HG03095 (cell line): ENCODE data around the gene RNF214.
"Not testable (repeated sequence)": the region's sequence is repeated elsewhere in the genome, so short reads cannot be mapped to it uniquely, and the experiment has no call there.

Experiments used
- ATAC-seq: cut with Tn5 transposase; IDR thresholded peaks from one replicate; pipeline ENCODE4 v1.9.1; 2021; ENCODE audit warnings: moderate library complexity; ENCODE audit not compliant: unreplicated experiment

RNF214 gene

DNA sequence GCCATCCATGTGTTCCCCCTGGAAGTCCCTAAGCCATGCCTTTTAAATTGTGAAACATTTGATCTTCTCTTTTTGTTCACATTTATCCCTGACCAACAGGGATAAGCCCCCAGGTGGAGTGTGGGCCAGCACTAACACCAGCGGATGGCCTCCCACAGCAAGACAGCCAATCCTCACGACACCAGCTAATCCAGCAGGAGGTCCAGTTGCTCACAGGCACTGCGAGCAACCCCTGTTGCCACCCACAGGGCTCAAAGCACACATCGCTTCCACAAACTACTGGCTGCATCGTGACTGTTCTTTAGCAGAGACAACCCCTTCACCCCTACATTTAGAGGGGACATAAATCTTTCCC is 2.6 kb upstream of the RNF214 start:
- no peak for ATAC-seq

DNA sequence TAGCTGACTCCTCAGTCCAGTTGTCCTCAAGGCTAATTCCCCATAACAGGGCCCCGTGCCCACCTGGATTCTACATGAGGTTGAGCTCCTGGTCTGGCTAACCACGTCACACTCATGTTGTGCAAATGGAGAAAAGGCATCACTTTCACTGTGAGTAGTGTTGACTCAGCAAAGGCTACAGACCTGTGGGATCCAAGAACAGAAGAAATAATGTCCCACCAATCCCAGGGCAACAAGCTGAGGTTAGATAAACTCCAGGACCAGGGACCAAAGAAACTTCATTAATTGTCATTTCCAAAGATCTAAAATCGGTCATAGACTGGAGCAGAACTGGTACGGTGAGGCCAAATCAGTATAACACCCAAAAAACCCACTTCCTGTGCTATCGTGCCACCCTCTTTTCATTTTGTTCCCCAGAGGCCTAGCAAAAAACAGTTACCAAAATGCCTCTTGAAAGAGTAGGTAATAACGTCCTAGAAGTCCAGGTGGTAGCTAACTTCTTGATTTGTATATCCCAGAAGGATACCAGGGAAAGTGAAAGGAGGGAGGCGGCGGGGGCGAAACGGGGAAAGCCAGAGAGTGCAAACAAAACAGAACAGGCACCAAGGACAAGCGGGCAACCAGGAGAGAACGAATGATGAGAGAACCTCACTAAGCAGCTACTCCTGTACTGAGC is 2.0 kb upstream of the RNF214 start:
- ATAC-seq, result no peak

DNA sequence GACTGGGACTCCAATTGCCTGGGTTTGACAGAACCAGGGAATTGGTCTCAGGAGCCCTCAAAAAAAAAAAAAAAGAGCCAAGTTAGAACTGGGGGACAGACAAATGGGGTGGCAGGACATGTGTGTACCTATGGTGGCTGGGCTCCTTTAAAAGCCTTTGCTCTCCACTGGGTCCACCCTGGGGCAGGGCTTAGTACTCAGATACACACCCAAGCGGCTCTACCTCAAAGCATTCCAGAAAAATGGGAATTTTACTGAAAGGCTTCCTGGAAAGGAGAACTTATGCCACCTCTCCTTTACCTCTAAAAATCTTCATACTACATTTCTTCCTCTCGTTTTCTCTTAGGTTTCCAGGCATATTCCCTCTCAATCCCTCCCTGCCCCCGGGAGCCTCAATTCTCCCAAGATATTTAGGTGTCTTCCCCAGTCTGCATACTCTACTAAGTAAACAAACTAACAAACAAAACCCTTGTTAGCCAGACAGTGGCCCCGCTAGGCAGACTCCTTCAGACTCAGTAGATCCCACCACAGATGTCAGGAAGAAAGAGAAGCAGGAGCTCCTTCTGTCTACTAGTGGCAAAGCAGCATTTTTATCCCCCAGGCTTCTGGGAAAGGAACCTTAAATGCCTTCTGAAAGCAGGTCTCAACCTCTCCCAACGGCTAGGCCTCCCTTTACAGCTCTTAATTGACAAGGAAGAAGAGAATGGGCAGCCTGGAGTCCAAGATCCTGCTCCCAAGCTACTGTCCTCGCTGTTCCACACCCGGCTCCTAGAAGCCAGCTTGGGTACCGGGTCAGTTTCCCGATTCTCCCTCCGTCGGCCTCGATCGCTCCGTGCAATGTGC is 1.3 kb upstream of the RNF214 start:
- ATAC-seq, result no peak

DNA sequence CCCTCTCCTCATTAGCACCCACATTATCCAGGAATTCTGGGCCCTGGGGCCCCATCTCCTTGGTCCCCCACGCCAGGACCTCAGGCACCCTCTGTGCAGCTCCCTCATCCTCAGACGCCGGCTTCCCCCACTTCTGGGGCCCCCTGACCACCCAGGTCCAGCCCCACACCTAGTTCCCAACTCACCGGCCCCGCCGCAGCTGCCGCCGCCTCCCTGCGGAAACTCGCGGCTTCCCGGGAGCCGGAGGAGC is 704 bp upstream of the RNF214 start, which contains the start of gene PCSK7:
Gene PCSK7, minus strand, starts transcription at position 232 of the 250 bp plus-strand sequence. CDS start 2,229 bp downstream, outside the sequence.
- no peak for ATAC-seq

DNA sequence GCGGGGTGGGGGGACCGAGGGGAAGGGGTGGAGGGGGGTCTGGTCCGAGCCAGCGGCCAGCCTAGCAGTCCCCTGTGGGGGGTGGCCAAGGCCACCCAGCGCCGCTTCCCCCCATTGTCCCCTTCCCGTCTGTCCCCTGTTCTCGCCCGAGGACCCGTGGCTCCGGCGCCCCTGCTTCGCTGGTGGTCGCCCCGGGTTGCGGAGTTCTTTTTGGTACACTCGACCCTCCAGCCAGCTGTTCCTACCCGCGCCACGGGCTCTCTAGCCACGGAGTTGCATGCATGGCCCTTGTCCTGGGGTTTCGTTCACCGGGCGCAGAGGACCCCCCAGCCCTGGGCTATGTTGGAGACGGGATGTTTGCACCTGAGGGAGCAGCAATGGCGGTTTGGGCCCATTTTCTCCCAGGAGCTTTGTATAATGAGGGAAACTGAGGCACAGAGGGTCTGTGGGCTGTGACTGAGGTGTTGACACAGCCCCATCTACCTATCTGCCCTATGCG is 489 bp downstream of the RNF214 start:
- ATAC-seq, result no peak

DNA sequence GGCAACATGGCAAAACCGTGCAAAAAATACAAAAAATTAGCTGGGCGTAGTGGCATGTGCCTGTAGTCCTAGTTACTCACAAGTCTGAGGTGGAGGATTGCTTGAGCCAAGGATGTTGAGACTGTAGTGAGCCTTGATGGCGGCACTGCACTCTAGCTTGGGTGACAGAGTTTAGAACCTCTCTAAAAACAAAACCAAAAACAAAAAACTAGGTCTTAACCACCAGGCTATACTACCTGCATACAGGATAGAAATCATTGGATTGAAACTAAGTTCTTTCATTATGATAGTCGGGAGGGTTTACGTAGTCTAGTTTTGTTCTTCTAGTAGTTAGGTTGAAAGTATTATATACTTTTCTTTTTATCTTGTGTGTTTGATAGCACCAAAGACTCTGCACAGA is 5.8 kb downstream of the RNF214 start:
- ATAC-seq, result no peak

DNA sequence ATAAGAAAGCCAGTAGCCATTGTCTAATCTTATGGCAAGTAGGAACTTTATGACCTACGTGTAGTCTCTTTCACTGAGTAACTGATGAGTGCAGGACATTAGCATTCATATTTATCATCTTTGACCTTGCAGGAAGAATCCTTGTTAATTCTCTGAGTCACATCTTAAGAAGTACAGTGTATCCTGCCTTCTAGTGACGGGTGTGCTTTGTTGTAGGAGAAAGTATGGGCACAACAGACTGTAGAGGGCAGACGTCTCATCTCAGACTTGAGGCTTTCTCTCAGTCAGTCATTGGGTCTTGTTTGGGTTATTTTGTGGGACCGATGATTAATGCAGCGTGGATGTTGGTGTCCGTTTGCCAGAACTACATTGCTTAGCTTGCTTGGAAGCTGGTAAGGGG is 6.8 kb downstream of the RNF214 start:
- ATAC-seq, result no peak

DNA sequence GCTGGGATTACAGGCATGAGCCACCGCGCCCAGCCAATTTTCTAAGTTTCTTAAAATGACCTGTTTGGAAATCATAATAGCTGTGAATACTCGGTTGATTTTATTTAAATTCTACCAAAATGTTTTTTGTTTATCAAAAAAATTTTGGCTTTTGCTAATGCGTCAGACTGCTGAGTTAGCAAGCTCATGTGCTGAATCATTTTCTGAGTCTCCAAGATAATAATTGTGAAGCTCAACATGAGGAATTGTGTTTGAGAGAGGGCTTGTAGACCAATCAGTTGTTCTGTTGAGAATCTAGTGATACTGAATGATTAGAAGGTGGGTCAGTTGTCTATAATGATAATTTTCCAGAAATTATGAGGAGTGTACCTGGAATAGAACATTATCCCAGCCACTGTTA is 15.9 kb downstream of the RNF214 start:
- no peak for ATAC-seq

DNA sequence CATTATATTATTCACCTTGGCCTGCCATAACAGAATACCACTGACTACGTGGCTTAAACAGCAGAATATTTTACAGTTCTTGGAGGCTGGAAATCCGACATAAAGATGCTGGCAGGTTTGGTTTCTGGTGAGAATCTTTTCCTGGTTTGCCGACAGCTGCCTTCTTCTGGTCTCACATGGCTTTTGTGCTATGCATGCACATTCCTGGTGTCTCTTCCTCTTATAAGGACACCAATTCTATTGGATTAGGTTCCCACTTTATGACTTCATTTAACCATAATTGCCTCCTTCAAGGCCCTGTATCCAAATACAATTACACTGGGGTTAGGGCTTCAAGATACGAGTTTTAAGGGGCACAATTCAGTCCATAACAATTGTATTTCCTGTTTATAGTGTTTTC is 17.1 kb downstream of the RNF214 start:
- no peak for ATAC-seq

DNA sequence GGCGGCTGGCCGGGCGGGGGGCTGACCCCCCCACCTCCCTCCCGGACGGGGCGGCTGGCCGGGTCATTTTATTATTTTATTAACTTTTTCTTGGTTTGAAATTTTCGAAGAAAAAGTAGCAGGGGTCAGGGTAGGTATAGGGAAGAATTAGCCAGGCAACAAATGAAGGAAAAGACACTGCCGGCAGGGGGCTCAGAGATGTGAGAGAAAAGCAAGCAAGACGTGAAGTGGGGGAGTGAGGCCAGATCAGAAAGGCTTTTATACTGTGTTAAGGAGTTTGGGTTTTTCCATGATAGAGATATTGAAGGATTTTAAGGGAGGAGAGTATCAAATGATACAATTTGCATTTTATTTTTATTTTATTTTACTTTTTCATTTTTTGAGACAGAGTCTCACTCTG is 19.0 kb downstream of the RNF214 start:
- no peak for ATAC-seq

DNA sequence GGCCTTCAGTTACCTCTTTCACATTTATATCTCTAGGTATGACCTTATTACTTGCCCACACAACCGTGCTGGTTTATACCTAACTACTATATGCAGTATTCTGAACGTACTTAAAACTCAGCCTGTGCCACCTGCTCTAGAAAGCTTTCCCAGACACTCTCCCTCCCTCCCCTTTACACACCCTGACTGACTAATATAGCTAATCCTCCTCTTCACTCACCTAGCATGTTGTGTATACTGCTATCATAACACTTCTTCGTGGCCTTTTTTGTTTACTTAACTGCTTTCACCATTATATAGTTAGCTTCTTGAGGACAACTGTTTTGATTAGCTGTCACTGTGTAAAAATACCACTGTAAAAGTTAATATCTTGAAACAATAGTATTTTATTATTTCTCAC is 23.5 kb downstream of the RNF214 start:
- no peak for ATAC-seq

DNA sequence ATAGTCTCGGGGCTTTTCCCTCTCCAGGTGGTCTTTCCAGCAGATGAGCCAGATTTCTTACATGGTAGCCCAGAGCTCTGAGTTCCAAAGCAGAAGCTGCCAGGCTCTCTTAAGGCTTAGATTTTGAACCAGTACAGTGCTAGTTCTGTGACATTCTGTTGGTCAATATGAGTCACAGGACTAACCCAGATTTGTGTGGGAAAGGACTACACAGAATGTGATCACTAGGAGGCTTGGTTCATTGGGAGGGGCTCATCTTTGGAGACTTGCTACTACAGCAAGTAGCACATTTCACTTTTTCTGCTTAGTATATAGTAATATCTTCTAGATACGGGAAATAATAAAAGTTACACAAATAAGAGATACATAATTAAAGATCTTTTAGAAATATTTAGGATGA is 24.1 kb downstream of the RNF214 start:
- no peak for ATAC-seq

DNA sequence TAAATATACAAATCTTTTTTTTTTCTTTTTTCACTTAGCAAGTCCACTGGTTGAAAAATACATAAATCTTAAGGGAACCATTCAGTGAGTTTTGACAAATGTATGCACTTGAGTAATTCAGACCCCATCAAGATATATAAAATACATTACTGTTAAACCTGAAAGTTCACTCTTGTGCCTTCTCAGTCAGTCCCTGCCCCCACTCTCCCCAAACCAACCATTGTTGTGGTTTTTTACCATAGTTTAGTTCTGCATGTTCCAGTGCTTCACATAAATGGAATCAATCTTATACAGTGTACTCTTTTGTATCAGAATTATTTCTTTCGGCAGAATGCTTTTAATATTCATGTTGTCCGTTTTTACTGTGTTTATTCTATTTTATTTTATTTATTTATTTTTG is 26.1 kb downstream of the RNF214 start:
- no peak for ATAC-seq

DNA sequence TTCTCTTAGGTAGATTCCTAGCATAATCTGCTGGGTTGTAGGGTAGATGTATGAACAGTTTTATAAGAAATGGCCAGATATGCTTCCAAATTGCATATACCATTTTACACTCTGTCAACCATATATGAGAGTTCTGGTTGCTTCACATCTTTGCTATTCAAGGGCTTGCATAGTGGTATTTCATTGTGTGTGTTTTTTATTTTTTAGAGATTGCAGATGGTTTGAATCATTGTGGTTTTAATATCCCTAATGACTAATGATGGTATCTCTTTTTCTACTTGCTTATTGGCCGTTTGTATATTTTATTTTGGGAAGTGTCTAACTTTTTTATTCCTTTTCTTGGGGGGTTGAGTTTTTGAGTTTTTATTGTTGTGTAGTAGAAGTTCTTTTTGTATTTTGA is 26.9 kb downstream of the RNF214 start:
- ATAC-seq, result no peak

DNA sequence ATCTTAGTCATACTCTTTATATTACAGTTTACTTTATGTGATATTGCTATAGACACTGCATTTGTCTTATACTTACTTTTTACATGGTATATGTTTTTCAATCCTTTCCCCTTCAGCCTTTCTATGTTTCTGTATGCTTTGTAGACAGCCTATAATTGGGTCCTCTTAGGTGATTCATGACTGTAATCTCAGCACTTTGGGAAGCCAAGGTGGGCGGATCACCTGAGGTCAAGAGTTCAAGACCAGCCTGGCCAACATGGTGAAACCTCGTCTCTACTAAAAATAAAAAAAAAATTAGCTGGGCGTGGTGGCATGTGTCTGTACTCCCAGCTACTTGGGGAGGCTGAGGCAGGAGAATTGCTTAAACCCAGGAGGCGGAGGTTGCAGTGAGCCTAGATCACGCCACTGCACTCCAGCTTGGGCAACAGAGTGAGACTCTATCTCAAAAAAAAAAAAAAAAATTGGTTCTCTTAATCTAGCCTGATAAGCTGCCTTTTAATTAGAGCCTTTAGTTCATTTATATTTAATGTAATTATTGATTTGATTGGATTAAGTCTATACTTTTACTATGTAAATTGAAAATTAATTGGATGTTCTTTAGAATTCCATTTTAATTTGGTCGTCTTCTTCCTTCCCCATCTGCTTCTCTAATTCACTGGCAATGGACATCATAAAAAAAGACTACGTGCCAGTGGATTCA is 32.3 kb downstream of the RNF214 start:
- not testable (repeated sequence) for ATAC-seq

DNA sequence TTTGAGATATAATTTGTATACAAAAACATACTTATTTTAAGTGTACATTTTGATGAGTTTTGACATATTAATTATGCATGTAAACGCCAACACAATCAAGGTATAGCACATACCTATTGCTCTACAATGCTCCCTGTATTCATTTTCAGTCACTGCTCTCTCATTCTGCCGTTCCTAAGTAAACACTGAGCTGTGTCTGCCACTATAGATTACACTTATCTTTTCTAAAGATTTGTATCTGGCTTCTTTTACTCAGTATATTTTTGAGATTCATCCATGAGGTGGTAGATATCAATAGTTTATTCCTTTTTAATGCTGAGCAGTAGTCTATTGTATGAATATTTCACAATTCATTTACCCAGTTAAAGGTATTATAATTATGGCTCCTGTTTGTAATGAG is 33.3 kb downstream of the RNF214 start:
- no peak for ATAC-seq

DNA sequence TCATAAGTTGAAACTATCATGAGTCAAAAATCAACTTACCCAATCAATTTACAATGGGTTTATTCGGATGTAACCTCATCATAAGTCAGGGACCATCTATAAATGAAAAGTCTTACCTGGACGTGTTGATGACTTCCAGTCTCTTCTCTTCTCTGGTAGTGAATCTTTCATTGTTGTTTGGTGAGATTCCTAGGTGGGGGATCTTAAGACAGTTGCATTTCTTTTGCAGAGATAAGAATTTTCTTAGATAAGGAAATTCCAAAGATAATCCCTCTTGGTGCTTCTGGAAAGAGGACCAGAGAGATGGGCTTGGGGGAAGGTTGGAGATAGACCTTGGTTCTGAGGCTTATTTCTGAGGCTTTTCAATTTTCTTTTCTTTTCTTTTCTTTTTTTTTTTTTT is 37.4 kb downstream of the RNF214 start:
- no peak for ATAC-seq

DNA sequence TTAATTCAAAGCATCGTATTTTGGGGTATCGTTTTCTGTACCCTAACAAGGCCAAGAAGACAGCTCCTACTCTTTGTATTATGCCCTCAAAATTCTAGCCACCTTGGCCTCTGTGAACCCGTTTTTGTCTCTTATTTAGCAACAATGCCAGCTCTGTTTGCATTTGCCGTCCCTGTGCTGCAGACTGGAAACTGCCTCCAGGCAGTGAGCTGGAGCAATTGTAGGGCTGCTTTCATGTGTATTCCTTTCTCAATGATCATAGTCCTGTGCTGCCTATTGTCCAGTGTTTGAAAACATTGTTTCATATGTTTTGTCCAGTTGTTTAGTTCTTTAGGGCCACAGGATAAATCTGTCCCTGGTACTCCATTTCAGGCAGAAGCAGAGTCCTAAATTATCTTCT is 38.7 kb downstream of the RNF214 start:
- ATAC-seq, result no peak

DNA sequence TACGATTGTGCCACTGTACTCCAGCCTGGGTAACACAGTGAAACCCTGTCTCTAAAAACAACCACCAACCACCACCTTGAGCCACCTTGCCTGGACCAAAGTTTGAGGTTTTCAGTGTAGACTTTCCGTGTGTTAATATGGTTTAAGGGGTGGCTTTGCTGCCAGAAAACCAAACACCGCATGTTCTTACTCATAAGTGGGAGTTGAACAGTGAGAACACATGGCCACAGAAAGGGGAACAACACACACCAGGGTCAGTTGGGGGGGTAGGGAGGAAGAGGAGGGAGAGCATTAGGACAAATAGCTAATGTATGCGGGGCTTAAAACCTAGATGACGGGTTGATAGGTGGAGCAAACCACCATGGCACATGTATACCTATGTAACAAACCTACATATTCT is 39.7 kb downstream of the RNF214 start:
- ATAC-seq, result not testable (repeated sequence)

DNA sequence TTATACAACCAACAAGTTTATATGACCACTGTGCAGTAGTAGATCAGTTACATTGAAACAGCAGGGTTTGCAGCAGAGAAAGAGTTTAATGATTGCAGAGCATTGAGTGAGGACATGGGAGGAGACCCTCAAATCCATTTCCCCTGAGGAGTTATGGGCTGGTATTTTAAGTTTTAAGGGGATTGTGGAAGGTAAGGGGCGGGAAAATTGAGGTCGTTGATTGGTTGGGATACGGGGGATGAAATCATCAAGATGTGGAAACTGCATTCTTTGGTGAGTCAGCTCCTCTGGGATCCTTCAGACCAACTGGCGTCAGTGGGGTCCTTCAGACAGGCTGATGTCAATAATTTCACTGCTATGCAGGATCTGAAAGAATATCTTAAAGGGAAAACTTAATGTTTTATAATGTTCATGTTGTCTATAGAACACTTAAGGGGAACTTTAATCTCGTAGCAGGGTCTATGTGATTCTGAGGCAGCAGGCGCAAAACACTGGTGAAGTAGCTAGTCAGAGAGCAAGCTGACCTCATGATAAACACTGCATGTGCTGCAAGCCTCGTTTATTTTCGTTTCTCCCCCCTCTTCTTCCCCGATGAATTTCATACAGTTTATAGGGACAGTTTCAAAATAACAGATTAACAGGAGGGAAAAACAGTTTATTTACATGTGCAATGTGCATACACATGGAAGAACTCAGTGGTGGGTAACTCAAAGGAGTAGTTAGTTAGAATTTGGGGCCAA is 41.2 kb downstream of the RNF214 start:
- no peak for ATAC-seq

DNA sequence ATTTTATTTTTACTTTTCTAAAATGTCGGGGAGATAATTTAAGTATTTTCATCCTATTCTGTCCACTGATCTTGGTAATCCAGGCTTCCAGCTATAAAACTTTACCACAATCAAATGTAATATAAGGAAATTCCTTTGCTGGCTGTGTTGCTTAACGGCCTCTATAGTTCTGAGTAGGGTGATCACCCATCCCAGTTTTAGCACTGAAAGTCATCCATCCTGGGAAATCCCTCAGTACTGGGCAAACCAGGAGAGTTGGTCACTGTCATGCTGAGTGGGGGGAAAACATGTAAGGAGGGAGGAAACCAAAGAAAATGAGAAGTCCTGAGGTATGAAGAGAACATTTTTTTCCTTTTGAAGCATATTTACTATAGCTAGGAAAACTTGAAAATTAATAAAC is 45.9 kb downstream of the RNF214 start:
- no peak for ATAC-seq
